Stomach smooth muscle (tissue), 2 donors: ENCODE data around the gene ENTHD1.

ENCODE experiments used
- H3K27ac ChIP-seq: one replicate; pipeline ENCODE4 v1.7.0; 2013; ENCODE audit warnings: mild to moderate bottlenecking, low read length, inconsistent platforms
- H3K27me3 ChIP-seq, 2 donors: one replicate each; pipeline ENCODE4 v1.7.0; 2013; ENCODE audit warnings: low read length in 2 of 2; ENCODE audit not compliant: insufficient read depth in 2 of 2, control insufficient read depth in 1 of 2
- H3K36me3 ChIP-seq, 2 donors: one replicate each; pipeline ENCODE4 v1.7.0; 2013; ENCODE audit warnings: low read length in 2 of 2; ENCODE audit not compliant: control insufficient read depth in 2 of 2, insufficient read depth in 2 of 2
- H3K4me1 ChIP-seq: one replicate; pipeline ENCODE4 v1.7.0; 2013; ENCODE audit warnings: low read length; ENCODE audit not compliant: control insufficient read depth, insufficient read depth
- H3K4me3 ChIP-seq, 2 donors: one replicate each; pipeline ENCODE4 v1.7.0; 2013; ENCODE audit warnings: low read length in 2 of 2
- H3K9ac ChIP-seq, 2 donors: one replicate each; pipeline ENCODE4 v1.7.0; 2013; ENCODE audit warnings: low read length in 2 of 2, mild to moderate bottlenecking in 1 of 2
- H3K9me3 ChIP-seq, 2 donors: one replicate each; pipeline ENCODE4 v1.7.0; 2013; ENCODE audit warnings: low read length in 2 of 2; ENCODE audit not compliant: control insufficient read depth in 2 of 2
- donor health status: healthy.
- donor health status: Pancreatic carcinoma.

Gene ENTHD1

DNA sequence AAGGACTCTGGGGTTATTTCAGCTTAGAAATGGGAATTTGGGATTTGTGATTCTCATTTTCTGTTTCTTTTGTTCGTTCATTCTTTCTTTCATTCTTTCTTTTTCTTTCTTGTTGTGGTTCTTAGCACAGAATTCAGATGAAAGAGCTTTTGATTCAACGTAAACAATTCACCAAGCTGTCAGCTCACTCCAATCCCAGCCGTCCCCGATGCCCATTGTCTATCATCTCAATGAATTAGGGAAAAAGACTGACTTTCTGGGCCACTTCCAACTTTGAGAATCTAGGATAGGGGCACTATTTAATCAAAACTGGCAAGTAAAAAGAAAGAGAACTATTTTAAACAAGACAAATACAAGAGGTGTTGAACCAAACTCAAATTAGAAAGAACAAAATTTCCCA lies 41.6 kb upstream of the ENTHD1 start:
- H3K36me3 ChIP-seq = no peaks in the 10 kb centered on the region
- no peak overlapping the region for H3K27ac ChIP-seq
- no peaks in the 10 kb centered on the region for H3K4me1 ChIP-seq
- H3K9ac ChIP-seq = no peak overlapping the region
- H3K9me3 ChIP-seq = no peaks in the 10 kb centered on the region
- no peak overlapping the region for H3K4me3 ChIP-seq
- peaks cover 10 to 20% of the 10 kb centered on the region in 2 donors for H3K27me3 ChIP-seq

DNA sequence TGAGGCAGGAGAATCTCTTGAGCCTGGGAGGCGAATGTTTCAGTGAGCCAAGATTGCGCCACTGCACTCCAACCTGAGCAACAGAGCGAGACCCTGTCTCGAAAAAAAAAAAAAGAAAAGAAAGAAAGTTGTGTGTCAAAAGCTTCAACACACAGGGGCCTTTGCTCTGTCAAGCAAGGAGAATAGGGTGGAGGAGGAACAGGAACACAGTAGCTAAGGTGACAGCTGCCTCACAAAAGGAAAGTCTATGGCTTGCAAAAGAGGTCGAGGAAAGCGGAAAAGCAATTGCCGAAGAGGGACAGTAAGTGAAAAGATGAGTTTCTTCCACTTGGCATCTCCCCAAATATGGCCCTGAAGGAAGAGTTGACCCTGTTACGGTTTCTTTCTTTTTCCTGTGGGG lies 40.2 kb upstream of the ENTHD1 start:
- no peaks in the 10 kb centered on the region for H3K4me1 ChIP-seq
- no peak overlapping the region for H3K9ac ChIP-seq
- H3K4me3 ChIP-seq = no peak overlapping the region
- H3K27ac ChIP-seq = no peak overlapping the region
- no peaks in the 10 kb centered on the region for H3K36me3 ChIP-seq
- no peaks in the 10 kb centered on the region for H3K9me3 ChIP-seq
- peaks cover 10 to 20% of the 10 kb centered on the region in 2 donors for H3K27me3 ChIP-seq

DNA sequence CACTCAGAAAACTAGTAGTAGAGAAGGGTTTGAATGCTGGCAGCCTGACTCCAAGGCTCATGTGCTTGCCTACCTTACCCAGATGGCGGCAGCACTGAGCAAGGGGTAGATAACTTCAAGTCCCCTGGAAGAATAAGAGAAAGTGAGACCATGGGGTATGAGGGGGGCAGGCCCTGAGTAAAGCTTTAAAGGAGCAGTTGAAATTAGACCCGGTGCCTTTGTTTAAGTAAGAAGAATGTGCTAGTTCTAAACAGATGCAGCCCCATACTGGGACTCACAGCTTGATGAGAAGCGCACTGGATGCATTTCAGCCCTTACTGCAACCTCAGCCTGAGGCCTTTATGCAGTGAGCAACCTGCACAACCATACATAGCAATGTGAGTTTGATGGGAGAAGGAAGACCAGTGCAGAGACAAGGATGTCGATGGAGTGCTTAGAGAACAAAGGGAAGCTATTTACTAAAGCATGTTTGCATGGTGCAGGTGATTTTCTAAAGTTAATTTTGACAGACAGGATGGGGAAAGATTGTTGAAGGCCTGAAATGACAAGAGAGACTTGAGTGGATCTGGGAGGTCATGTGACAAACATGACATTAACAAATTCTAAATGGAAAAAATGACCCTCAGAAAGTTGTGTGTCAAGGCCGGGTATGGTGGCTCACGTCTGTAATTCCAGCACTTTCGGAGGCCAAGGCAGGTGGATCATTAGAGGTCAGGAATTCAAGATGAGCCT lies 39.5 kb upstream of the ENTHD1 start:
- H3K36me3 ChIP-seq = no peaks in the 10 kb centered on the region
- no peak overlapping the region for H3K4me3 ChIP-seq
- H3K9me3 ChIP-seq = no peaks in the 10 kb centered on the region
- H3K4me1 ChIP-seq = no peaks in the 10 kb centered on the region
- H3K27ac ChIP-seq = no peak overlapping the region
- no peak overlapping the region for H3K9ac ChIP-seq
- peaks cover 10 to 20% of the 10 kb centered on the region in 2 donors for H3K27me3 ChIP-seq

DNA sequence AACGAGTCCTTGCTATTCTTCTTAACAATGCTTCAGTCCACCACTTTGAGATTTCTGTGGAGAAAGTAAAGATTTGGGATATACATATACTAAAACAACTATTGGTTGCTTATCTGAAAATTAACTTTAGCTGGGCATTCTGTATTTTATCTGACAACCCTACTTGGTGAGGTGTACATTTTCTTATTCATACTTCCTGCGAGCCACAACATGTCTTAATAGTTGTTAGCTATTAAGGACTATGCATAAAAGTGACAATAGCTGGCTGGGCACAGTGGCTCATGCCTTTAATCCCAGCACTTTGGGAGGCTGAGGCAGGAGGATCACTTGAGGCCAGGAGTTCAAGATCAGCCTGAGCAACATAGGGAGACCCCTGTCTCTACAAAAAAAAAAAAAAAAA lies 38.6 kb upstream of the ENTHD1 start:
- H3K27me3 ChIP-seq = peaks cover 10 to 24% of the 10 kb centered on the region in 2 donors
- no peak overlapping the region for H3K9ac ChIP-seq
- H3K36me3 ChIP-seq = no peaks in the 10 kb centered on the region

GRCh38 chr22:39931251-39931650 lies 37.7 kb upstream of the ENTHD1 start:
- H3K36me3 ChIP-seq = no peaks in the 10 kb centered on the region
- H3K4me1 ChIP-seq = no peaks in the 10 kb centered on the region
- no peaks in the 10 kb centered on the region for H3K9me3 ChIP-seq
- no peak overlapping the region for H3K9ac ChIP-seq
- no peak overlapping the region for H3K4me3 ChIP-seq
- no peak overlapping the region for H3K27ac ChIP-seq
- H3K27me3 ChIP-seq = peaks cover 10 to 26% of the 10 kb centered on the region in 2 donors

More for the DNA sequence above, 38.6 kb upstream of the ENTHD1 start:
- Histone ChIP-seq H3K4me3 (no peak overlapping the region), H3K27ac (no peak overlapping the region), H3K4me1 (no peaks in the 10 kb centered on the region), H3K9me3 (no peaks in the 10 kb centered on the region)

GRCh38 chr22:39928536-39929520 lies 35.3 kb upstream of the ENTHD1 start:
- H3K4me1 ChIP-seq = no peaks in the 10 kb centered on the region
- H3K9me3 ChIP-seq = no peaks in the 10 kb centered on the region
- no peaks in the 10 kb centered on the region for H3K36me3 ChIP-seq
- no peak overlapping the region for H3K4me3 ChIP-seq
- H3K27ac ChIP-seq = no peak overlapping the region
- no peak overlapping the region for H3K9ac ChIP-seq
- peaks cover 6 to 37% of the 10 kb centered on the region in 2 donors for H3K27me3 ChIP-seq

GRCh38 chr22:39927544-39927943 lies 34.0 kb upstream of the ENTHD1 start:
- no peak overlapping the region for H3K9ac ChIP-seq
- H3K27me3 ChIP-seq = peaks cover 6 to 34% of the 10 kb centered on the region in 2 donors
- H3K27ac ChIP-seq = no peak overlapping the region
- no peak overlapping the region for H3K4me3 ChIP-seq
- H3K36me3 ChIP-seq = no peaks in the 10 kb centered on the region
- H3K9me3 ChIP-seq = no peaks in the 10 kb centered on the region
- H3K4me1 ChIP-seq = no peaks in the 10 kb centered on the region

GRCh38 chr22:39926753-39927152 lies 33.2 kb upstream of the ENTHD1 start:
- Histone ChIP-seq H3K4me3 (no peak overlapping the region), H3K9ac (no peak overlapping the region), H3K4me1 (no peaks in the 10 kb centered on the region), H3K27ac (no peak overlapping the region), H3K36me3 (no peaks in the 10 kb centered on the region), H3K9me3 (no peaks in the 10 kb centered on the region), H3K27me3 (peaks cover 3 to 34% of the 10 kb centered on the region in 2 donors)

DNA sequence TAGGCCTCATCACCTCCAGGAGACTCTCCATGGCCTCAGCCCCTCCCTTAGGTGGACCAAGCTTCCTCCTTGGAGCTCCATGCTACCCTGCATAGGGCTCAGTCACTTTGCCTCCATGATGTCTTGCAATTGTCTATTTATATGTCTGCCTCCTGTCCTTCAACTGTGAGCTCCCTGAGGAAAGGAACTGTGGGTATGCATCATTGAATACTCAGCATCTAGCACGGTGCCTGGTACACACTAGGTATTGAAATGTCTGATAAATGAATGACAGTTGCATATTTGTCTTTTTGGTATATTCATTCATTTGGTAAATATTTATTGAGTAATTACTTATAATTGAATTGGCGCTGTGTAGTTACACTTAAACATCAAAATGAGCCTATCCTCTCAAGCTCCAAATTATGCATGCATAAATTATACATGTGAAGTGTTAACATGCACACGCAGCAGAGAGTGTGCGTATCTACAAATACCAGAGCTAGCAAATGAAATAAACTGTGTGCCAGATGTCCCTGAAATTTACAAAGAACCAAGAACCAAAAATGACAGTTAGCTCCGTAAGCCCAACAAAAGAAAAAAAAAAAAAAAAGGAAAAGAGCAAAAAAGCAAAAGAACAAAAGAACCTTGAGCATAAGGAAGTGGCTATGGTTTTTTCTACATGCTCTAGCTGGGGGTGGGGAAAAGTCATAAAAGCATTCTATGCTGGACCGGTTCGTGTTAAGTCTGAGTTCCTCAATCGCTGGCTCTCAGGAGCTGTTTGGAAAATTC lies 32.5 kb upstream of the ENTHD1 start:
- Histone ChIP-seq H3K27me3 (peaks cover 0 to 34% of the 10 kb centered on the region in 2 donors), H3K36me3 (no peaks in the 10 kb centered on the region), H3K27ac (no peak overlapping the region), H3K9me3 (no peaks in the 10 kb centered on the region), H3K4me1 (no peaks in the 10 kb centered on the region), H3K4me3 (no peak overlapping the region), H3K9ac (no peak overlapping the region)

- Histone ChIP-seq H3K36me3 (no peaks in the 10 kb centered on the region), H3K9me3 (no peaks in the 10 kb centered on the region), H3K4me1 (no peaks in the 10 kb centered on the region), H3K27ac (no peak overlapping the region), H3K27me3 (peaks cover 0 to 26% of the 10 kb centered on the region in 2 donors), H3K9ac (no peak overlapping the region), H3K4me3 (no peak overlapping the region)
Measured at GRCh38 chr22:39925273-39925672, 31.7 kb upstream of the ENTHD1 start.
